DOHH2 (cell line): Measurements from ENCODE around the gene RTF2.

Experiments
- H3F3A ChIP-seq: fragments of 200-600 bp; sonication (generic), shearing (Covaris generic); 2 replicates; pipeline ENCODE4 v1.6.0; 2016; ENCODE audit warnings: antibody characterized with exemption, mild to moderate bottlenecking; ENCODE audit not compliant: control insufficient read depth, insufficient read depth
- H3K27ac ChIP-seq: fragments of 200-600 bp; sonication (generic); 2 replicates; pipeline ENCODE4 v1.5.1; 2014; ENCODE audit warnings: low read depth, mild to moderate bottlenecking, low read length, moderate library complexity
- H3K27me3 ChIP-seq: fragments of 200-600 bp; sonication (generic); 2 replicates; pipeline ENCODE4 v1.6.1; 2014; ENCODE audit warnings: mild to moderate bottlenecking, low read length, mixed read lengths; ENCODE audit not compliant: control insufficient read depth
- H3K36me3 ChIP-seq: fragments of 200-600 bp; sonication (generic); 2 replicates; pipeline ENCODE4 v1.6.1; 2014; ENCODE audit warnings: mild to moderate bottlenecking, low read length, moderate library complexity, mixed read lengths; ENCODE audit not compliant: control insufficient read depth
- H3K4me1 ChIP-seq: fragments of 200-600 bp; sonication (generic); 2 replicates; pipeline ENCODE4 v1.6.1; 2014; ENCODE audit warnings: mild to moderate bottlenecking, low read length, mixed read lengths; ENCODE audit not compliant: control insufficient read depth
- H3K4me2 ChIP-seq: fragments of 200-600 bp; sonication (generic); 2 replicates; pipeline ENCODE4 v1.6.0; 2014; ENCODE audit warnings: mild to moderate bottlenecking, low read length, moderate library complexity
- H3K4me3 ChIP-seq: fragments of 200-600 bp; sonication (generic); 2 replicates; pipeline ENCODE4 v1.5.1; 2014; ENCODE audit warnings: mild to moderate bottlenecking, low read length, mixed read lengths
- H3K79me2 ChIP-seq: fragments of 200-600 bp; sonication (generic); 2 replicates; pipeline ENCODE4 v1.6.1; 2014; ENCODE audit warnings: mild to moderate bottlenecking, low read length, mixed read lengths; ENCODE audit not compliant: control insufficient read depth
- H3K9me2 ChIP-seq: fragments of 200-600 bp; sonication (generic); replicated peaks from 2 replicates; pipeline ENCODE4 v1.6.1; 2014; ENCODE audit warnings: mild to moderate bottlenecking, low read length, mixed read lengths; ENCODE audit not compliant: control insufficient read depth
- H3K9me3 ChIP-seq: fragments of 200-600 bp; sonication (generic); 2 replicates; pipeline ENCODE4 v1.6.1; 2014; ENCODE audit warnings: antibody characterized with exemption, low read length, mixed read lengths; ENCODE audit not compliant: control insufficient read depth, insufficient read depth
- H4K20me1 ChIP-seq: fragments of 200-600 bp; sonication (generic); 2 replicates; pipeline ENCODE4 v1.6.0; 2014; ENCODE audit warnings: low read depth, mild to moderate bottlenecking, antibody characterized with exemption, low read length, moderate library complexity; ENCODE audit not compliant: control insufficient read depth, insufficient read depth
- EZH2phosphoT487 ChIP-seq: fragments of 200-600 bp; sonication (generic); IDR thresholded peaks from 2 replicates; pipeline ENCODE4 v1.6.1; 2017; ENCODE audit warnings: borderline replicate concordance, mild to moderate bottlenecking, antibody characterized with exemption, low read length, moderate library complexity, mixed read lengths
- TF ChIP-seq, protein P1 (sequence below): fragments of 200-600 bp; sonication (generic); IDR thresholded peaks from one replicate; pipeline ENCODE4 v1.5.1; 2014; ENCODE audit warnings: antibody characterized with exemption, mild to moderate bottlenecking, low read depth, low read length; ENCODE audit not compliant: poor library complexity, severe bottlenecking

RTF2 gene

DNA sequence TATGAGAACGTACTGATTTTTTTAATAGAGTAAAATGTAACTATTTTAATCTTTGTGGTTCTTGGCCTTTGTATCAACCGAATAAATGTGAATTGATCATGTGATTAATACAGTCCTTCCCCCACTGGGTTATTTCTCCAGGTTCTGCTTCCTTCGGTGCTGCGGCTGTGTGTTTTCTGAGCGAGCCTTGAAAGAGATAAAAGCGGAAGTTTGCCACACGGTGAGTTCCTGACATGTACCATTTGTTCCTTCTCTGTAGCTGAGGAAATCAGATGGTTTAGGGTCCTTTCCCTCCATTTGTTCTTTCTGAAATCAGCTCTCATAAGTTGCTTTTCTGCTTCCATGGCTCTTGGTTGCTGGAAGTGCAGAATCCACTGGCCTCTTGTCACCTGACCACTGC is 15.5 kb downstream of the RTF2 start:
- Histone ChIP-seq H3K27me3 (no peaks in the 10 kb centered on the region), H3K36me3 (peaks cover 67% of the 10 kb centered on the region), H3K9me3 (no peaks in the 10 kb centered on the region), H3K4me1 (no peaks in the 10 kb centered on the region), H3K79me2 (no peaks in the 10 kb centered on the region), H3K4me2 (no peak overlapping the region), H3K27ac (no peak overlapping the region), H4K20me1 (no peaks in the 10 kb centered on the region), H3K9me2 (no peaks in the 10 kb centered on the region), H3F3A (no peaks in the 10 kb centered on the region), H3K4me3 (no peak overlapping the region)
- TF ChIP-seq EZH2phosphoT487 = no peak
- TF ChIP-seq, protein P1, sequence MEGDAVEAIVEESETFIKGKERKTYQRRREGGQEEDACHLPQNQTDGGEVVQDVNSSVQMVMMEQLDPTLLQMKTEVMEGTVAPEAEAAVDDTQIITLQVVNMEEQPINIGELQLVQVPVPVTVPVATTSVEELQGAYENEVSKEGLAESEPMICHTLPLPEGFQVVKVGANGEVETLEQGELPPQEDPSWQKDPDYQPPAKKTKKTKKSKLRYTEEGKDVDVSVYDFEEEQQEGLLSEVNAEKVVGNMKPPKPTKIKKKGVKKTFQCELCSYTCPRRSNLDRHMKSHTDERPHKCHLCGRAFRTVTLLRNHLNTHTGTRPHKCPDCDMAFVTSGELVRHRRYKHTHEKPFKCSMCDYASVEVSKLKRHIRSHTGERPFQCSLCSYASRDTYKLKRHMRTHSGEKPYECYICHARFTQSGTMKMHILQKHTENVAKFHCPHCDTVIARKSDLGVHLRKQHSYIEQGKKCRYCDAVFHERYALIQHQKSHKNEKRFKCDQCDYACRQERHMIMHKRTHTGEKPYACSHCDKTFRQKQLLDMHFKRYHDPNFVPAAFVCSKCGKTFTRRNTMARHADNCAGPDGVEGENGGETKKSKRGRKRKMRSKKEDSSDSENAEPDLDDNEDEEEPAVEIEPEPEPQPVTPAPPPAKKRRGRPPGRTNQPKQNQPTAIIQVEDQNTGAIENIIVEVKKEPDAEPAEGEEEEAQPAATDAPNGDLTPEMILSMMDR = no peak

DNA sequence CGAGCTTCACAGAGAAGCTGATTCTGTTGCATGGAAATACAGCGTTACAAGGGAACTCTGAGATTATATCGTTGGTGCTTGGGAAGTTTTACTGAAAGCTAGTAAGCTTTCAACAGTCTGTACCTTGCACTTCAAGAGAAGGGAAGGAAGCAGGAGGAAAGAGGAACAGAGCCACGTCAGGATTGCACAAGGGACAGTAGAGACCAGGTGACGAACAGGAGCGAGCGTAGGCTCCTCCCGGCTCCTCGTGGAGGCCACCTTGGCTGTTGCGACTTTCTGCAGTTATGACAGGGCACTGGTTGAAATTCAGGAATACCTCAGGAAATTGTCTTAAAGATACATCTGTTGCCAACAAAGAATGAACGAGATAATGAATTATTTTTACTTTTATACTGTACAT is 18.8 kb downstream of the RTF2 start:
- Histone ChIP-seq H3K27me3 (no peaks in the 10 kb centered on the region), H4K20me1 (no peaks in the 10 kb centered on the region), H3K4me3 (no peak overlapping the region), H3K9me3 (no peaks in the 10 kb centered on the region), H3F3A (no peaks in the 10 kb centered on the region), H3K4me2 (no peak overlapping the region), H3K27ac (no peak overlapping the region), H3K79me2 (0 out of 2 replicates have a peak, but pooled peaks cover 2% of the 10 kb centered on the region), H3K9me2 (no peaks in the 10 kb centered on the region), H3K4me1 (no peaks in the 10 kb centered on the region), H3K36me3 (peaks cover 57% of the 10 kb centered on the region)
- TF ChIP-seq EZH2phosphoT487 = no peak
- TF ChIP-seq, protein P1 = no peak

DNA sequence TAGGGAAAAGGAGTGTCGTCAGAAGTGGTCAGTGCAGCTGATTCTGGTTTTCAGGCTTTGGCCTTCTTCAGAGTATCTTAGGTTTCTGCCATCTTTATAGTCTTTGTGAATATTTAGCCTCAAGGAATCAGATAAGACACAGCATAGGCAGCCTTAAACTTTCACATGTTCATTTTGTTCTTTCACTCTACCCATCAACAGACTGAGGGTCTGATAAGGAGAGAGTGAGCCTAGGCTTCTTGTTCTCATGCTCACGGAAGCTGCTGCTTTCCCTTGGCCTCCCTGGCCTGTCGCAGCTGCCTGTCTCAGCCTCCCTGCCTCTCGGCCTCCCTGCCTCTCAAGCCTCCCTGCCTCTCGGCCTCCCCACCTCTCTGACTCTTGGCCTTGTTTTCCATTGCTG is 20.1 kb downstream of the RTF2 start:
- peaks cover 47% of the 10 kb centered on the region for H3K36me3 ChIP-seq
- H3K4me2 ChIP-seq = no peak overlapping the region
- no peak overlapping the region for H3K27ac ChIP-seq
- H4K20me1 ChIP-seq = no peaks in the 10 kb centered on the region
- no peaks in the 10 kb centered on the region for H3K9me2 ChIP-seq
- no peaks in the 10 kb centered on the region for H3K4me1 ChIP-seq
- no peaks in the 10 kb centered on the region for H3K9me3 ChIP-seq
- no peaks in the 10 kb centered on the region for H3F3A ChIP-seq
- H3K27me3 ChIP-seq = no peaks in the 10 kb centered on the region
- no peak for TF ChIP-seq EZH2phosphoT487
- TF ChIP-seq, protein P1 = no peak
- H3K79me2 ChIP-seq = 0 out of 2 replicates have a peak, but pooled peaks cover 2% of the 10 kb centered on the region
- no peak overlapping the region for H3K4me3 ChIP-seq
